ENCODE measurements around the gene MTIF2.
"Not testable (repeated sequence)": the region's sequence is repeated elsewhere in the genome, so short reads cannot be mapped to it uniquely, and the experiment has no call there.

Gene MTIF2

DNA sequence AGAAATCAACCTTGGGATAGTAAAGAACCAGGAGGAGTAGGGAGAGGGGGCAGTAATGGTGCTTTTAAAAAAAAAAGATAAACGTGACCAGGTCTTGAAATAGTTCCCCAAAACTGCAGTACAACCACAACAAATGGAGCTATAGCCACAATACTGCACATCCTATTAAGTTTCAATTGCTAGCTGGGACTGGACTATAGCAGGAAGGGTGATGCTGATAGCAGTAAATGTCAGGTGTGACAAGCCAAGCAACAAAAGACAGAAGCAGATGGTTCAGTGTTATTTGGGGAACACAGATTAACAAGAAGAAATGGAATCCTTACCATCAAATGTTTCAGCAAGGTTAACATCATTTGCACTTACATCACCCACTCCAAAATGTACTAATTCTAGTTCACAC is 26.4 kb downstream of the MTIF2 start:
- no peak for DNase-seq (ENCODE audit: low read depth, low spot score)

DNA sequence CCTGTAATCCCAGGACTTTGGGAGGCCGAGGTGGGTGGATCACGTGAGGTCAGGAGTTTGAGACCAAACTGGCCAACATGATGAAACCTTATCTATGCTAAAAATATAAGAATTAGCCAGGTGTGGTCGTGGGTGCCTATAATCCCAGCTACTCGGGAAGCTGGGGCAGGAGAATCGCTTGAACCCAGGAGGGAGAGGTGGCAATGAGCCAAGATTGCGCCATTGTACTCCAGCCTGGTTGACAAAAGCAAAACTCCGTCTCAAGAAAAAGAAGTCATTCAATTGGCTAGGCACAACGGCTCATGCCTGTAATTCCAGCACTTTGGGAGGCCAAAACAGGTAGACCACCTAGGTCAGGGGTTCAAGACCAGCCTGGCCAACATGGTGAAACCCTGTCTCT is 27.4 kb downstream of the MTIF2 start:
- not testable (repeated sequence) for DNase-seq (ENCODE audit: low read depth, low spot score)

DNA sequence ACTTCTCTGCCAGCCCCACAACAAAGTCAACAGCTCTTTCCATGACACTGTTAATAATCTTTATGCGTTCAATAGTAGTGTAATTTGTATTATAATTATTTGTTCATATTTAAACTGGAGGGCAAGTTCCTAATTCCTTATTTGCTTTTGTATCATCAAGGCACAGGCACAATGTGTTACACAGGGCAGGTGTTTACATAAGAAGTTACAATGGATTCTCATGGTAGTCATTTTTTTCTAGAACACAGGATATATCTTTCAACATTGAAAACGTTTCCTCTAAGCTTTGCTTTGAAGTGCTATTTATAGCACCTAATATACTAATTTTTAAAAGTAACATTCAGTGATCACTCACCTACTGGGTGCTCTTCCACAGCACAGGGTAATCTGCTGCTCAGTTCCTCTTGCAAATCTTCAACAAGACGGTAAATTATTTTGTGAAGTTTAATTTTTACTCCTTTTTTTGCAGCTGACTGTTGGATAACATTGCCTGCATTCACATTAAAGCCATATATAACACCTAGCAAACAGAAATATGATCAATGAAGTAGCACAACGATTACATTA is 29.3 kb downstream of the MTIF2 start:
- DNase-seq (ENCODE audit: low read depth, low spot score): no peak

DNA sequence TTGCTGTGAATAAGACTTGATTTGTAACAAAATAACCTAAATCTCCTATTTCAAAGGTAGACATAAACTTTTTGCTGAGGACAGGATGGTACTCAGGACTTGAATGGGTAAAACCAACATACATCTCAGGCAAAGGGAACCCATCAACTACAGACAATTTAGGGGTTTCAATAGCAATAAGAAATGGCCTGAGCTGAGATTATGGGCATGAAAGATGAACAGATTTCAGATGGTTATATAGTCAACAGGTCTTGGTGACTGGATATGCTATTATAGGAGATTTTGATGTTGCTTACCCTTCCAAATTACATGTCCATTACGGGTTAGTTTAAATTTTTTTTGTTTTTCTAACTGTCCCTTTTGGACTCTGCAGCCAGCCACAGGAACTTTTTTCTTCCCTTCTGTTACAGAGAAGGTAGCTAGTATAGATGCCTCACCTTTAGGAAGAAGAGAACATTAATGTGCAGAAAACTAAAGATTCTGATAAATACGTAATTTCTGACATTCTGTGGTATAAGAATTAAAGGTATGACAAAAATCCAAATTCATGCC is 32.0 kb downstream of the MTIF2 start:
- DNase-seq (ENCODE audit: low read depth, low spot score): no peak

DNA sequence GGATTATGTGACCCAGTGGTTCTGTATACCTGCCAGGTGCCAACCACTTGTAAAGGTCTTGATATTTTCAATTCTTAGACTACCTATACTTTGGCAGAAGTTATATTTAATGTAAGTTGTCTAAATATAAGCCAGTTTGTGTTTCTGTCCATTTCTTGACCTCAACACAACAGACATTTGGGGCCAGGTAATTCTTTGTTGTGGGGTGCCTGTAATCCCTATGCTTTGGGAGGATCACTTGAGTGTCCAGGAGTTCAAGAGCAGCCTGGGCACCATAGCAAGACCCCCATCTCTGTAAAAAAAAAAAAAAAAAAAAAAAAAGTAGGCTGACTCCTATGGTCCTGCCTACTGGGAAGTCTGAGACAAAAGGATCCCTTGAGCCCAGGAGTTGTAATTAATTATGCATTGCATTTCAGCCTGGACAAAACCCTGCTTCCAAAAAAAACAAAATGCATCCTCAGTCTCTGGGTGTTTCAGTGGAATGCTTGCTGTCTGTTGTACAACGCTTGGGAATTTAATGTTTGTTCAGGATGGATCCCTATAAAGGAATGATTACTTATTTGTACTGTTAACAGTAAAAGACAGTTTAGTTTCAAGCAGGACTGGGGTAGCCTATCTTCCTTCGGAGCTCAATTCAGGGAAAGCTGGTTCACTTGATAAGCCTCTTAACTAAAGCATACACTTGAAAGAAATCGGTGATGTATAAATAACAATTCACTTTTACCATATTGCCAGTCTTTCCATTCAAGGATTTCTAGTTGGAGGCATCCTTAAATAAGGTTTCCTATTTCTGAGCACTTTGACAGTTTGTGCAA is 33.1 kb downstream of the MTIF2 start:
- DNase-seq (ENCODE audit: low read depth, low spot score): no peak

DNA sequence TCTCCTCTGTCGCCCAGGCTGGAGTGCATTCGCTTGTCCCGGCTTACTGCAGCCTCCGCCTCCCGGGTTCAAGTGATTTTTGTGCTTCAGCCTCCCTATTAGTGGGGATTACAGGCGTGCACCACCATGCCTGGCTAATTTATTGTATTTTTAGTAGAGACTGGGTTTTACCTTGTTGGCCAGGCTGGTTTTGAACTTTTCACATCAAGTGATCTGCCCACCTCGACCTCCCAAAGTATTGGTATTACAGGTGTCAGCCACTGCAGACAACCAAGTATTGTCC is 35.4 kb downstream of the MTIF2 start:
- no peak for DNase-seq (ENCODE audit: low read depth, low spot score)

DNA sequence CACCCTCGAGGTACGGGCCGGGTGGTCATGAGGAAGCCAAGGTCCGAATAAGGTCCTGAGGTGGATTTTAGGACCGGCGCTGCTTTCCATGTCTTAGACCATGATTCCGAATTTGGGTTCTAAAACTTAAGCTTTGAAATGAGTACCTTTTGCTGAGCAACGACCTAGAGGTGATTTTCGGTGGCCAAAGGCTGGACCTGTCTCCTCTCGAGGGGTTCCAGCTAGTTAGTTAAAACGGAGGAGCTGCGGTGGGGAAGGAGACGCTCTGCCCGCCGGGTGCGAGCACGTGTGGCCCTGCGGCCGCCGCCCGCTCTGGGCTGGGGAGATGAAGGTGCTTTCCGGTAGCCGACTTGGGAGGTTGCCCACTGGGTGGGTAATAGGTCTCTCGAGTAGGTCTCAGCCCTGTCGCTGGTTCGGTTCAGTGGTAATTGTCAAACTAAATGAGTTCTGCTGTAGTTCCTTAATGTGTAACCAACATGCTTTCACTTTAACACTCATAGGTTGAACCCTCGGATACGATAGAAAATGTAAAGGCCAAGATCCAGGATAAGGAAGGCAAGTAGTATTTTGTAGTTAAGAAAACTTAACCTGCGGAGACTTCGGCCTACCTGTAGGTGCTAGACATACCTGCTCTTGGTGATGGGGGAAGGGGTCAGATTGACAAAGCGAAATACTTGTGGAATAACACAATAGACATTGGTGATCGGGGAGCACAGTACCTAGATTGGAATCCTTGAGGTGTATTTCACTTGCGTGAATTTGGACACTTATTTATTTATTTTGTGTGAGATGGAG is 36.0 kb downstream of the MTIF2 start:
- no peak for DNase-seq (ENCODE audit: low read depth, low spot score)

DNA sequence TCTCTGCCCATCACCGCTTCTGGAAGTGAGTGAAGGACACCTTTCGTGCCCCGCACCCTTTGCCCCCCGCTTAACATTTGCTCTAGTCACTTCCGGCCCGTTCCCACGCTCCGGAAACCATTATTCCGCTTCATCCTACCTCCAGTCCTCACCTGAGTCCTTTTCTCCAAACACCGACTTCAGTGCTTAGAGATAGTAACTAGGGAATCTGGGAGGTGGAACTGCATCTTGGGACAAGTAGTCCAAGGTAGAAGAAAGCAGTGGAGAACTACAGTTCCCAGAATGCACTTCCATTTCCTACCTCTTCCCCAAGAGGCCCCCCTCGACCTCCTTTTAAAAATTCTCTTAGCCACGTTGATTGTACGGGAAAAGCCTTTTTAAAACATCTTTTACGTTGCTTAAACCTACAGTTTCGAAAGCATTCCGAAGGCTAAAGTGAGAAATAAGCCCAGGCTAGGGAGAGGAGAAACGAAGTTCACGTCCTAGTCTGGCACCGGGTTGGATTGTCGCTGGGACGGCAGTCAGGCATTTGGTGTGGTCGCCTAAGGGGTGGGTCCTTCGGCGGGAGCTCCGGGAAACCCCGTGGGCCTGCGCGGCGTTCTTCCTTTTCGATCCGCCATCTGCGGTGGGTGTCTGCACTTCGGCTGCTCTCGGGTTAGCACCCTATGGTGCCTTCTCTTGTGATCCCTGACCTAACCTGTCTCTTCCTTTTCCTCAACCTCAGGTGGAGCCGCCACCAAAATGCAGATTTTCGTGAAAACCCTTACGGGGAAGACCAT is 36.8 kb downstream of the MTIF2 start, which contains the start of the genes CLHC1 and RPS27A:
Gene CLHC1, minus strand, starts transcription at position 210 of the 779 bp plus-strand sequence. CDS start 9,882 bp downstream, outside the sequence.
Gene RPS27A, plus strand, starts transcription at position 605 of the 779 bp plus-strand sequence. Its CDS starts 137 bp downstream, at position 742.
- DNase-seq (ENCODE audit: low read depth, low spot score): peak; percentile 100

DNA sequence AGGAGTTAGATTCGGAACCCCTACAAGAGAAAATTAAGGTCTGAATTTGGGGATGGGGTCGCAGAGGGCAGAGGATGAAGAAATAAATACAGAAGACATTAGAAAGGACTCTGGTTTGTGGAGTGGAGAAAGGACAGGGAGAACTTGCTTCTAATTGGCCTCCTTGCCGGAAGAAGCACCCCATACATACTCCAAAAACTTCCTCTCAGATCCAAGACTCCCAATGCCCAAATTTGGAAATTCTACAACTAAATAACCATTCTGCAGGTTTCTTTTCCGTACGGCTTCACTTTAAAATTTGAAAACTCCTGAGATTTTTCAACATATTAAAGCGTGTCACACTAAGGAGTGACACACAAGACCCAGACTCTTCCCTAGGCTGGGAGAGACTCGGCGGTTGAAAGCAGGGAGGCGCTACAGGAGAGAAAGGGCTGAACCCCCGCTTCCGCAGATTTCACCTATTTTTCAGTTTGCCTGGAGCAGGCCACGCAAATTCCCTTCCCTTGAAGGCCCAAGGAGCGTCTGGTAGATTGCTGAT is 37.4 kb downstream of the MTIF2 start:
- no peak for DNase-seq (ENCODE audit: low read depth, low spot score)

DNA sequence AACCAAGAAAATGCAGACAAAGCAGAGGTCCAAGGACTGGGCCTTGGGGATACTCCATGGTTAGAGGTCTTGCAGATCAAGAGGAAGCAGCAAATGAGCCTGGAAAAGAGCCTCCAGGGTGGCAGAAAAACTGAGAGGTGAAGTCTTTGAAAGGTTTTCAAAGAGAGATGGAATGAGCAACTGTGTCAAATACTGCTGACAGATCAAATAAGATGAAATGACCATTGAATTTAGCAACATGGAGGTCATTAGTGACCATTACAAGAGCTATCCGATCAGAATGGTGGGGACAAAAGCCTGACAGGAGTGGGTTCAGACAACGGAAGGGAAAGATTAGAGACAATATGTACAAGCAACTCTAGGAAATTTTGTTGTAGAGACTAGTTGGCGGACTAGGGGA is 38.5 kb downstream of the MTIF2 start:
- no peak for DNase-seq (ENCODE audit: low read depth, low spot score)

DNA sequence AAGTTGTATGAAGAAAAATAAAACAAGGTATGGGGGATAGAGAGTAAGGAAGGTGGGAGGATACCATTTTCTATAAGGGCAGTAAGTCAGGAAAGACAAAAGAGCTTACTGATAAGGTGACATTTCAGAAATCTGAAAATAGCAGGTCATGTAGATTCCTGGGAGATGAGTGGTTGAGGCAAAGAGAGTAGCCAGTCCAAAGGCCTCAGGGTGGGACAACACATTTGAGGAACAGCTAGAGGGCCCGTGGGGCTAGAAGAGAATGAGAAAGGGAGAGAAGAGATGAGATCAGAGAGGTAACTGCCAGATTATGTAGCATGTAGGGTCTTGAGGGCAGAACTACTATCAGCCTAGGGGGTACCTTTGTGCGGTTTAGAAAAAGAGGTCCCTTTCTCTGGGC is 39.8 kb downstream of the MTIF2 start:
- DNase-seq (ENCODE audit: low read depth, low spot score): no peak

DNA sequence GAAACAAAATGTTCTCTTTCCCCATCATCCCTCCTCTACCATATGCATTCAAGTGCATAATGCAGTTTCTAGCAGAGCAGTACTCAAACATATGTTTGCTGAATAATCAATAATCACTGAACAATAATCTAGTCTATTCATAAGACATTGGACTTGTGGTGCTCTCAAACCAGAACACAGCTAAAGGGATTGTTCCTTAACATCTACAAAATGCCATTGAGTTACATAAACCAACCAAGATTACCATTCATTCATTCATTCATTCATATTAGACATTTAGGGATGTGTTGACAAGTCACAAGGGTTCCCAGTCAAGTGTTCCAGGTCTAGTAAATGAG is 40.8 kb downstream of the MTIF2 start:
- no peak for DNase-seq (ENCODE audit: low read depth, low spot score)

DNA sequence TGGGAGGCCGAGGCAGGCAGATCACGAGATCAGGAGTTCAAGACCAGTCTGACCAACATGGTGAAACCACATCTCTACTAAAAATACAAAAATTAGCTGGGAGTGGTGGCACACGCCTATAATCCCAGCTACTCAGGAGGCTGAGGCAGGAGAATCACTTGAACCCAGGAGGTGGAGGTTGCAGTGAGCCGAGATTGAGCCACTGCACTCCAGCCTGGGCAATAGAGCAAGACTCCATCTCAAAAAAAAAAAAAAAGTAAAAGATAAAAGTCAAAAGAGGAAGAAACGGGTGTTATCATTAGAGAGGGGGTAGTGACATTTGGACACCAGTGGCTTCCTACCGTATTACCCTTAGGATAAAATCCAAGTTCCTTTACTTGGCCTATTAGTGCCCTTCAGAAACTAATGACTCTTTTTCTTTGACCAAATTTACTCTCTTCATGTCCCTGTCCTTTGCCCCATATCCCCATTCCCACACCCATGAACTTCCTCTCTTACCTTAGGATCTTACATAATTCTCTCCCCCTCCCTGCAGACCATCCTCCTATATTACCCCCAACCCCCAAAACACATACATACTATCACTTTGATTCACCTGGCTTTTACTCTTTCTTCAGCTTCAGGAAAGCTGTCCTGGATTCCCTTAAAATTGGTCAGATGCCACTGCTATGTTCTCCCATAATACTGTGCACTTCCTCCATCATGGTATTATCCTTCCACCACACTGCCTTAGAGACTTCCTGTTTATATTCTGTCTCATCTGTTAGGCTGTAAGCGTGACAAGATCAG is 41.4 kb downstream of the MTIF2 start:
- not testable (repeated sequence) for DNase-seq (ENCODE audit: low read depth, low spot score)

DNA sequence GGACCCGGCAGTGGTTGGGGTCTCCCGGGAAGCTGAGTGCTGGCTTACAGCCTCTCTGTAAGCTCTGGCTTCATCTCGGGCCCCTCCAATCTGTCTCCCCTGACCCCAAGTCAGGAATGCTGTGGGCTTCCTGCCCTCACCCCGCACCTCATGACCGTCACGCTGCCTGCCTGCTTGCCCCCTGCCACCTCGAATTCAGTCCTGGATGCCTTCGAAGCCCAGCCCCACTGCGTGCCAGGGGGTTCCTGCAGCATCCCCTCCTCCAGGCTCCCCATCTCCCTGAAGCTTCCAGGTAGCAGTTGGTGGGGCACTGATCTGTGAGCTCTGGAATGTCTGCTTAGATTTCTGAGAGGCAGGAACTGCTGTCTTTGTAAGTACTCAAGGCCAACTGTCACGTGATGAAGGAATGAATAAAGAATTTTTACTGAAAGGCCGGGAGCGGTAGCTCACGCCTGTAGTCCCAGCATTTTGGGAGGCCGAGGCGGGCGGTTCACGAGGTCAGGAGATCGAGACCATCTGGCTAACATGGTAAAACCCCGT is 43.5 kb downstream of the MTIF2 start:
- no peak for DNase-seq (ENCODE audit: low read depth, low spot score)

DNA sequence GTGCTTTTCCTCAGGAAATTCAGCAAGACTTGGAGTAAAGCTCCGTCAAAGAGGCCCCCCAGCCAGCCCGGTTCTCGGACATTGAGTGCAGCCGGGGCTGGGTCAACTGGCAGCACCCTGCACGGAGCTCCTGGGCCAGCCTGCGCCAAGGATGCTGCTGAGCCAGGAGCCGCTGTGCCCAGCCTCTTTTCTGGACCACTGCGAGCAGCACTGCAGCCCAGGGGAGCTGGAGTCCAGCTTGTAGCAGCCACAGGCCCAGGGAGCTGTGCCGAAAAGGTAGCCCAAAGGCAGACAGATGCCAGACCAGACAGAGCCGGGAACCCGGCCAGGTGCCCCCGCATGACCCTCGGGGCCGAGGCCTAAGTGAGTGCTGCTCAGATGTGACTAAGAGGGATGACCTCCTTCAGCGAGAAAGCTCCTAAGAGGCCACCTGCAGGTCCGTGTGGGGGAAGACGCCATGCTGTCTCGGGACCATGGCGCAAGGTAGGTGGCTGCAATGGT is 44.2 kb downstream of the MTIF2 start:
- DNase-seq (ENCODE audit: low read depth, low spot score): no peak

DNA sequence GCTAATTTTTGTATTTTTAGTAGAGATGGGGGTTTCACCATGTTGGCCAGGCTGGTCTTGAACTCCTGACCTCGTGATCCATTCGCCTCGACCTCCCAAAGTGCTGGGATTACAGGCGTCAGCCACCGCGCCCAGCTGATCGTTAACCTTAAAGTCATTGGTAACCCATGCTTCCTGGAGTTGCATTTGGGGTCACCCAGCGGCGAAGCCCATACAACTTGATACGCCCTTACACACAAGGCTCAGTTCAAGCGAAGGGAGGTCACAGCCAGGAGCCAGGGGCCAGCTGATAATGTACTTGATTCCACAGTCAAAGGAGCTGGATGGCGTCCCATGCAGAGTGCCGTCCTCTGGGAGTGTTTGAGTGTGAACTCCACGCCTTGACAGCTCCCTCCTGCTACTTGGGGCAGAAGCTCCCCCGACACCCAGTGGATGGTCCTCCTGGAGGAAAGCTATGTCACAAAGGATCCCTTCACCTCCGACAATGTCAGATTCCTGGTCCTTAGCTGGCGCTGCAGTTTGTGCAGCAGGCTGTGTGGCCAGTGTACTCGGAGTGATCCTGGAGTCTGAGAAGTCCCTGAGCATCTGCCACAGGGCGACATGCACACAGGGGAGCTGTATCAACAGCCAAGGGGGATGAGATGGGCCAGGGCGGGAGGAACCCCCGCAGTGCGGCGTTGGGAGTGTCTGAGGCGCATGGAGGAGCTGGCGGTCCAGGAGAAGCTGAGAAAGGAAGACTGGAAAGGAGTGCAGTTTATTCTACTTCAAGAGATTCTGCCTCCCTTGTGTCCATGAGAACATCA is 44.9 kb downstream of the MTIF2 start:
- no peak for DNase-seq (ENCODE audit: low read depth, low spot score)

DNA sequence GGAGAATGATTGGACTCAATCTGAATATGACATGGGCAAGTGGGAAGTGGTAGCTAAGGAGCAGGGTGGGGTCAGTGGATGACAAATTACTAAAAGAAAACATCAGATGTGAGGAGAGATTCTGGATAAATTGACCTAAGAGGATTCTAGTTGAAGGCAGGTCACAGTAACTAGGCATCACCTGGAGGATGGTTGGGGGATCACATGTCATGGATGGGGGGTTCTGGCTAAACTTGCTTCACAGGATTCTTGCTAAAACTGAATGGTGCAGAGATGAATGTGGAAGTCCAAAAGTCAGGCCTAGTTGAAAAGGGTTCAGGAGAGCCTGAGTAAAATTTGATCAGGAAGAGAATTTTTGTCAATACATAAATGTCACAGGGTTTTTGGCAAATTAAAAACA is 55.2 kb downstream of the MTIF2 start:
- DNase-seq (ENCODE audit: low read depth, low spot score): no peak

DNA sequence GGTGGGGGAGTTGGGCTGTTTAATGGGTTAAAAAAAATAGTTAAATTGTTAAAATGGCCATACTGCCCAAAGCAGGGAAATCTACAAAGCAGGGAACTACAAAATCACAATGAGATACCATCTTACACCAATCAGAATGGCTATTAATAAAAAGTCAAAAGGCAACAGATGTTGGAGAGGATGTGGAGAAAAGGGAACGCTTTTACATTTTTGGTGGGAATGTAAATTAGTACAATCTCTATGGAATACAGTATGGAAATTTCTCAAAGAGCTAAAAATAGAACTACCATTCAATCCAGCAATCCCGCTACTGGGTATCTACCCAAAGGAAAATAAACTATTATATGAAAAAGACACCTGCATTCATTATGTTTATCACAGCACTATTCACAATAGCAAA is 64.1 kb downstream of the MTIF2 start:
- DNase-seq (ENCODE audit: low read depth, low spot score): no peak

DNA sequence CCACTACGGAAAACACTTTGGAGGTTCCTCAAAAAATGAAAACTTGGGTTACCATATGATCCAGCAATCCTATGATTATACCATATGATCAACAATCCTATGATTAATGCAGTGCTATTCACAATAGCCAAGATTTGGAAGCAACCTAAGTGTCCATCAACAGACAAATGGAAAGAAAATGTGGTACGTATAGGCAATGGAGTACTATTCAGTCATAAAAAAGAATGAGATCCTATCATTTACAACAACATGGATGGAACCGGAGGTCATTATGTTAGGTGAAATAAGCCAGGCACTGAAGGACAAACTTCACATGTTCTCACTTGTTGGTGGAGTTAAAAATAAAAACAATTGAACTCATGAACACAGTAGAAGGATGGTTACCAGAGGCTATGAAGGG is 64.5 kb downstream of the MTIF2 start:
- DNase-seq (ENCODE audit: low read depth, low spot score): no peak
